Pons (tissue), 1 donor: ENCODE results near the gene CCDC107.
"Not testable (repeated sequence)": the region's sequence is repeated elsewhere in the genome, so short reads cannot be mapped to it uniquely, and the experiment has no call there.

Source experiments
- DNase-seq: peaks from one replicate; pipeline ENCODE4 v3.0.0-alpha.2; 2016; ENCODE audit warnings: low spot score

The CCDC107 gene

GRCh38 chr9:35638751-35639150 lies 19.3 kb upstream of the CCDC107 start:
- not testable (repeated sequence) for DNase-seq

- DNase-seq, result not testable (repeated sequence)
Observed at GRCh38 chr9:35639225-35639624, 18.9 kb upstream of the CCDC107 start.

DNA sequence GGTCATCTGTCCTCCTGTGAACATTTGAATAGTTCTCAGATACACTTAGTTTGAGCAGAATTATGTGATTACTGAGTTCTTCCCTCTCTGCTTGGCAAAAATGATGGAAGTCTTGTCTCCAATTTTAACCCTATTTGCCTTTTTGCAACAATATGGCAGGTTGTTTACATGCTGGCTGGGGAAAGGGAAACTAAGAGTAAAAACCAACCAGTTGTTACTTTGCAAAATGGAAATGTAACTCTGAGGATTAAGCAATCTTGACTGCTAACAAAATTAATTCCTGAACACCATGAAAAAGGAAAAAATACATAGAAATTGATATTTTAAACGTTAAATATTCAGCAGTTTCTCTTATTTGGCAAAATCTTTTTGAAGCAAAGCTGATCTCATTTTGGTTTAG lies 18.5 kb upstream of the CCDC107 start:
- DNase-seq, result no peak

- not testable (repeated sequence) for DNase-seq
Observed at GRCh38 chr9:35640431-35640830, 17.7 kb upstream of the CCDC107 start.

GRCh38 chr9:35641478-35641877 lies 16.6 kb upstream of the CCDC107 start:
- not testable (repeated sequence) for DNase-seq

GRCh38 chr9:35643046-35643445 lies 15.0 kb upstream of the CCDC107 start:
- no peak for DNase-seq

DNA sequence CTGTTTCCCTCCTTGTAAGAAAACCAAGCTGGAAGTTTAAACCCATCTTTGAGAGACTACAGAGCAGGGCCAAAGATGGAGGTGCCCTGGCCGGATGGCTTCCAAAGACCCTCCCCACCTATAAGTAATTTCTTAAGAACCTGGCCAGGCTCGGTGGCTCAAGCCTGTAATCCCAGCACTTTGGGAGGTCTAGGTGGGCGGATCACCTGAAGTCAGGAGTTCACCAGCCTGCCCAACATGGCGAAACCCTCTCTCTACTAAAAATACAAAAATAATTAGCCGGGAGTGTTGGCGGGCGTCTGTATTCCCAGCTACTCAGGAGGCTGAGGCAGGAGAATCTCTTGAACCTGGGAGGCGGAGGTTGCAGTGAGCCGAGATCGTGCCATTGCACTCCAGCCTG lies 12.4 kb upstream of the CCDC107 start:
- DNase-seq, result not testable (repeated sequence)

GRCh38 chr9:35646153-35646532 lies 11.9 kb upstream of the CCDC107 start:
- no peak for DNase-seq

DNA sequence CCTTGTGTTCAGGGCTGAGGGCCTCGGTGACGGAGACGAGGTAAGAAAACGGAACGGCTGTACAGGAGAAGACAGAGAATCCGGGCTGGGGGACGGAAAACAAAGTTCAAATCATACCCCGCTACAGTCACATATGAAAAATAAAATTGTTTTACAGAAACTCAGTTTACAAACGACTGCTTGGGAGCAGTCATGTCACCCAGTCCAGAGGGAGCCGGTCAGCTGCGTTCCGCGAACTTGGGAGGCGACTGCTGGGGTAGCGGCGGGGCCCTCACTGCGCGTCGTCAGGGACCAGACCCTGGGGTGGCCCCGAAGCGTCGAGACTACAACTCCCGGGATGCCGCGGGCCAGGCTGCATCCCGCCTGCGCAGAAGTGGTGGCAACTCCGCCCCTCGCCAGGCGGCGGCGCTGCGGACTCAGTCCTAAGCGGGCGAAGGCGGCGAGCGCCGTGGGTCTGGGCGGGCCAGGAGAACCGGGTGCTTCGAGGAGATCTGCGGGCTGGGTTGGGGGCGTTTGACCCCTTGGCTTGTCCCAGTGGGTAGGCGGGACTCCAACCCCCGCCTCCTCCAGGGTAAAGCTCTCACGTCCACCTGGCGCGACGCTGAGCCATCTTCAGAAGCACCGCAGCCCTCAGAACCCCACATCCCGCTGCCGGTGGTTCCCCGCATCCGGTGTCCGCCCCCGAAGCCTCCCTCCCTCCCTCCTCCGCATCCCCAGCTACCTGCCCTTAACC lies 11.4 kb upstream of the CCDC107 start:
- DNase-seq, result peak; percentile 85

DNA sequence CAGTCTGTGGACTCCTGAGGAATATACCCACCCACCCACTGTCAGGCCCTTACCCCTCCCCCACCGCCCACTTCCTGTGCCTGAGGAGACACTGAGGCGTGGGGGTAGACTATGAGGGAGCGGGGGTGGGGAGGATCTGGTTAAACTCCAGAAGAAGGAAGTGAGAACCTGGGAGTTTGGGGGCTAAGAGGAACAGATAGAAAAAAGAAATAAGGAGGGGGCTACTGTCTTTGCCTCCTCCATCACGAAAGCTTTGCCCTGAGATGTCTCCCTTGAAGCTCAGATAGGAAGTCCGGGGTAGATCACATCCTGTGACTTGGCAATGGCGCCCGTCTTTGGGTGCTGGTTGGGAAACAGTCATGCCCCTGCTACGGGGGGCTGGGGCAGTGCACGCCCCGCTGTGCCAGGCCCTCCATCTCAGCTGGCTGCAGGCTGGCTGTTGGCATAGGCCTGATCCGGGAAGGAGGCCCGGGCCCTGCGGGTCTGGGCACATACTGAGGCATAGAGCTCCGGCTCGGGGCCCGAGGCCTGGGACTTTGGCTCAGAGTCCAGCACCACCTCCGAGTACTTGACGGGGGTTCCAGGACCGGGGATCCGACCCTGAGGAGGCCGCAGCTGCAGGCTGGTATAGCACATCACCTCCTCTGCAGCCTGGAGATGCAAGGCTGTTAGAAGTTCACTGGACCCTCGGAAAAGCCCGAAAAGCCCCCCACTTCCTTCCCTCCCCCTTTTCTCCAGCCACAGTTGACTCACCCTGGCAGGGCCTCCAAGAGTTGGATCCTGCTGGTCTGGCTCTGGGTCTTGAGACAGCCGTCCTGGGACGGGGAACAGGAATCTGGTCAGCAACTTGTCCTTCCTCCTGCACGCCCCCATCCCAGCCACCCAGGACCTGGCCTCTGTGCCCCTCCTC lies 8.4 kb upstream of the CCDC107 start:
- no peak for DNase-seq

- DNase-seq, result no peak
Observed at GRCh38 chr9:35650341-35651158, 7.5 kb upstream of the CCDC107 start, which contains the start of gene SIT1. TSS of gene SIT1 (minus strand) at chr9:35650931. CDS start at chr9:35650853, 78 bp downstream.

DNA sequence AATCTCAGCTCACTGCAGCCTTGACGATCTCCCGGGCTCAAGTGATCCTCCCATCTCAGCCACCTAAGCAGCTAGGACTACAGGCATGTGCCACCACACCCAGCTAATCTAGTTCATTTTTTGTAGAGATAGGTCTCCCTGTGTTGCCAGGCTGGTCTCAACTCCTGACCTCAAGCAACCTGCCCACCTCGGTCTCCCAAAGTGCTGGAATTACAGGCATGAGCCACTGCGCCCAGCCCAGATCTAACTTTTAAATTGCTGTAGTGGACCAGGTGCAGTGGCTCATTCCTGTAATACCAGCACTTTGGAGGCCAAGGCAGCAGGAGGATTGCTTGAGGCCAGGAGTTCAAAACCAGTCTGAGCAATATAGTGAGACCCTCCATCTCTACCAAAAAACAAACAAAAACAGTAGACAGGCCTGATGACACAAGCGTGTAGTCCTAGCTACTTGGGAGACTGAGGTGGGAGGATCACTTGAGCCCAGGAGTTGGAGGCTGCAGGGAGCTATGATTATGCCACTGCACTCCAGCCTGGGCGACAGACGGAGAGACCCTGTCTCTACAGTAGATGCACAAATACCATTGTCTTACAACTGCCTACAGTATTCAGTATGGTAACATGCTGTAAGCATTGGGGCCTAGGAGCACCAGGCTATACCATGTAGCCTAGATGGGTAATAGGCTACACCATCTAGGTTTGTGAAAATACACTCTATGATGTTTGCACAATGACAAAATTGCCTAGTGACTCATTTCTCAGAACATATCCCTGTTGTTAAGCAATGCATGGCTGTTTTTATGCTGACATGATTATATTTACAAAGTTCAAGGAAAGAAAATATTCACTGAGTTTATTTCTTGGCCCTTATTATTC lies 5.9 kb upstream of the CCDC107 start:
- no peak for DNase-seq

DNA sequence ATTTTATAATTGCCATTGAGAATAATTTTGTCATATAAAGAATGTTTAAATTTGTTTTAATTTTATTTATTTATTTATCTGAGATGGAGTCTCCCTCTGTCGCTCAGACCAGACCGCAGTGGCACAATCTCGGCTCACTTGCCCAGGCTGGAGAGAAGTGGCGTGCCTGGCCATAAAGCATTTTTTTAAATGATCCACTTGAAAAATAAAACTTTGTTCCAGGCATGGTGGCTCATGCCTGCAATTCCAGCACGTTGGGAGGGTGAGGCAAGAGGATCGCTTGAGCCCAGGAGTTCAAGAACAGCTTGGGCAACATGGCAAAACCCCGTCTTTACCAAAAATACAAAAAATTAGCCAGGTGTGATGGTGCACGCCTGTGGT lies 5.3 kb upstream of the CCDC107 start:
- no peak for DNase-seq

DNA sequence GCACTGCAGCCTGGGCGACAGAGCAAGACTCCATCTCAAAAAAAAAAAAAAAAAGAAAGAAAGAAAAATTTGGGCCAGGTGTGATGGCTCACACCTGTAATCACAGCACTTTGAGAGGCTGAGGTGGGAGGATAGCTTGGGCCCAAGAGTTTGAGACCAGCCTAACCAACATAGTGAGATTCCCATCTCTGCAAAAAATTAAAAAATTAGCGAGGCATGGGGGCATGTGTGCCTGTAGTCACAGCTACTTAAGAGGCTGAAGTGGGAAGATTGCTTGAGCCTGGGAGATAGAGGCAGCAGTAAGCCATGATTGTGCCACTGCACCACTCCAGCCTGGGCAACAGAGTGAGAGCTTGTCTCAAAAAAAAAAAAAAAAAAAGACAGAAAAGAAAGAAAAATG lies 4.5 kb upstream of the CCDC107 start:
- no peak for DNase-seq

GRCh38 chr9:35656348-35656747 lies 1.7 kb upstream of the CCDC107 start:
- DNase-seq, result no peak

- peak; percentile 66 for DNase-seq
Observed at GRCh38 chr9:35656831-35657545, 1.1 kb upstream of the CCDC107 start.

DNA sequence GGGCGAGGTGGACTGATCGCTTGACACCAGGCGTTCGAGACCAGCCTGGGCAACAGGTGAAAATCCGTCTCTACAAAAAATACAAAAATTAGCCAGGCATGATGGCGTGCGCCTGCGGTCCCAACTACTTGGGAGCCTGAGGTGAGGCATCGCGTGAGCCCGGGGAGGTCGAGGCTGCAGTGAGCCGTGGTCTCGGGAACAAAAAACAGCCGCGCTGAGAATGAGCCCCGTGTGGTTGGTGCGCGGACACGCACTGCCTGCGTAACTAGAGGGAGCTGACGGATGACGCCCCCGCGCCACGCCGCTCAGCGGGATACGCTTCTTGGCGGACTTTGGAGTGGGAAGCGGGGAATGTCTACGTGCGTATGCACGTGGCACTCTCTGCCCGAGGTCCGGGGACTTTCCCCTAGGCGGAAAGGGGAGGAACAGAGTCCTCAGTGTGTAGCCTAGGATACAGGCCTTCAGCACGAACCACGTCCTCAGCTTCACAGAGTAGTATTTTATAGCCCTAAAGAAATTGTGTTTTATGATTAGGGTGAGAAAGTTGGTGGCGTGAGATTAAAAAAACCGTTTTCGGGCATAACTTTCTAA lies 451 bp upstream of the CCDC107 start, which contains the start of gene RMRP:
RMRP (minus strand) TSS at position 474 of the 591 bp plus-strand sequence.
- peak; percentile 100 for DNase-seq

- no peak for DNase-seq
Observed at GRCh38 chr9:35658968-35659220, 802 bp downstream of the CCDC107 start.

DNA sequence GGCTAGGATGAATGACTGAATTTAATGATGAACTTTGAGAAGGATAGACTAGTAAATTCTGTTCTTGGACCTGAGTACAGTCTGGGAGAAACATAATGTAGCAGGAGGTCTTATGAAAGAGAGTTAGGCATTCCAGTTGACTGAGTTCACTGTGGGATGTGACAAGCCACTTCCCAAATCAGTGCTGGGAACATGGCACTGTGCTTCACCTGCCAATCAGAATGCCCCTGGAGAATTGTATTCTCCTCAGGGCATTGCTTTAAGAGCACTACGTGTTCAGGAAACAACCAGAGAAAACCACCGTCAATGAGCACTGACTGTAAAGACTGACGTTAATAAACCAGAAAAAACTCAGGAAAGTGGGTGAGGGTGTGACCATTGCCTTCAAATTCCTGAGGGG lies 1.2 kb downstream of the CCDC107 start:
- no peak for DNase-seq

GRCh38 chr9:35660966-35661415 lies 2.9 kb downstream of the CCDC107 start:
- peak; percentile 62 for DNase-seq
